RWPE2 (cell line): ENCODE results near the gene SS18L1.

Experiments
- ATAC-seq: fragments of 200-7000 bp; cut with Tn5 transposase; 3 replicates; pipeline ENCODE4 v1.9.1; 2021; ENCODE audit warnings: low read depth
- DNase-seq: peaks from one replicate; pipeline ENCODE4 v3.0.0-alpha.2; 2020; ENCODE audit warnings: low spot score
- H3K27ac ChIP-seq: fragments of 450-650 bp; 2 replicates; pipeline ENCODE4 v1.5.1; 2017; ENCODE audit warnings: mild to moderate bottlenecking; ENCODE audit not compliant: poor library complexity, severe bottlenecking
- H3K27me3 ChIP-seq: fragments of 250-450 bp; sonication (Bioruptor Pico); 2 replicates; pipeline ENCODE4 v1.5.1; 2021; ENCODE audit warnings: mild to moderate bottlenecking, moderate library complexity; ENCODE audit not compliant: insufficient read depth, poor library complexity, severe bottlenecking
- H3K36me3 ChIP-seq: fragments of 250-450 bp; sonication (Bioruptor Pico); 2 replicates; pipeline ENCODE4 v1.5.1; 2020; ENCODE audit warnings: low read depth, mild to moderate bottlenecking, moderate library complexity
- H3K4me1 ChIP-seq: fragments of 250-450 bp; sonication (Bioruptor Pico); 2 replicates; pipeline ENCODE4 v1.5.1; 2021; ENCODE audit warnings: mild to moderate bottlenecking, moderate library complexity; ENCODE audit not compliant: insufficient read depth, poor library complexity, severe bottlenecking
- H3K4me3 ChIP-seq: fragments of 250-450 bp; sonication (Bioruptor Pico); 2 replicates; pipeline ENCODE4 v1.5.1; 2021; ENCODE audit warnings: mild to moderate bottlenecking, moderate library complexity; ENCODE audit not compliant: severe bottlenecking
- H3K9me3 ChIP-seq: fragments of 250-450 bp; sonication (Bioruptor Pico); 2 replicates; pipeline ENCODE4 v1.5.1; 2021; ENCODE audit warnings: mild to moderate bottlenecking, moderate library complexity; ENCODE audit not compliant: severe bottlenecking
- TF ChIP-seq, protein P1 (sequence below): fragments of 450-650 bp; IDR thresholded peaks from one replicate; pipeline ENCODE4 v1.5.1; 2017; ENCODE audit warnings: mild to moderate bottlenecking, moderate library complexity; ENCODE audit not compliant: poor library complexity, severe bottlenecking

SS18L1 gene

DNA sequence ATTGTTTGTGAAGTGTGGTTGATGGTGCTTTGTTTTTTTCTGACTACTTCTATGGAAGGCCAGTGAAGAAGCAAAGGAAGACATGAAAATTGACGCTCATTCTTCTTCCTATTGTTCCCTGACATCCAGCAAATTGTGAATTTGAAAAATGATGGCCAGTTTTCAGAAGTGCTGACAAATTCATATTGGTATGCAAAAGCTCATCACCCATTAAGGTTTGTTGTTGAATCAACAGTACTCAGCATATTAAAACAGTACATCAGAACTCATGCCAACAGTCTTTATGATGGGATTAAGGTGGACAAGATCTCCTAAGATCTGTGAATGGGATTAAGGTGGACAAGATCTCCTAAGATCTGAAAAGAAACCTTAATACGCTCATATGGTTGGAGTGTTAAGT, 38.2 kb downstream of the SS18L1 start:
- TF ChIP-seq, protein P1, sequence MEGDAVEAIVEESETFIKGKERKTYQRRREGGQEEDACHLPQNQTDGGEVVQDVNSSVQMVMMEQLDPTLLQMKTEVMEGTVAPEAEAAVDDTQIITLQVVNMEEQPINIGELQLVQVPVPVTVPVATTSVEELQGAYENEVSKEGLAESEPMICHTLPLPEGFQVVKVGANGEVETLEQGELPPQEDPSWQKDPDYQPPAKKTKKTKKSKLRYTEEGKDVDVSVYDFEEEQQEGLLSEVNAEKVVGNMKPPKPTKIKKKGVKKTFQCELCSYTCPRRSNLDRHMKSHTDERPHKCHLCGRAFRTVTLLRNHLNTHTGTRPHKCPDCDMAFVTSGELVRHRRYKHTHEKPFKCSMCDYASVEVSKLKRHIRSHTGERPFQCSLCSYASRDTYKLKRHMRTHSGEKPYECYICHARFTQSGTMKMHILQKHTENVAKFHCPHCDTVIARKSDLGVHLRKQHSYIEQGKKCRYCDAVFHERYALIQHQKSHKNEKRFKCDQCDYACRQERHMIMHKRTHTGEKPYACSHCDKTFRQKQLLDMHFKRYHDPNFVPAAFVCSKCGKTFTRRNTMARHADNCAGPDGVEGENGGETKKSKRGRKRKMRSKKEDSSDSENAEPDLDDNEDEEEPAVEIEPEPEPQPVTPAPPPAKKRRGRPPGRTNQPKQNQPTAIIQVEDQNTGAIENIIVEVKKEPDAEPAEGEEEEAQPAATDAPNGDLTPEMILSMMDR = no peak
- DNase-seq (no peak), ATAC-seq (no peak)
- Histone ChIP-seq H3K27ac (peak overlapping the region; percentile 63), H3K27me3 (no peaks in the 10 kb centered on the region), H3K4me1 (peaks cover 8% of the 10 kb centered on the region), H3K36me3 (peaks cover 27% of the 10 kb centered on the region), H3K4me3 (peak overlapping the region; percentile 88), H3K9me3 (no peaks in the 10 kb centered on the region)

DNA sequence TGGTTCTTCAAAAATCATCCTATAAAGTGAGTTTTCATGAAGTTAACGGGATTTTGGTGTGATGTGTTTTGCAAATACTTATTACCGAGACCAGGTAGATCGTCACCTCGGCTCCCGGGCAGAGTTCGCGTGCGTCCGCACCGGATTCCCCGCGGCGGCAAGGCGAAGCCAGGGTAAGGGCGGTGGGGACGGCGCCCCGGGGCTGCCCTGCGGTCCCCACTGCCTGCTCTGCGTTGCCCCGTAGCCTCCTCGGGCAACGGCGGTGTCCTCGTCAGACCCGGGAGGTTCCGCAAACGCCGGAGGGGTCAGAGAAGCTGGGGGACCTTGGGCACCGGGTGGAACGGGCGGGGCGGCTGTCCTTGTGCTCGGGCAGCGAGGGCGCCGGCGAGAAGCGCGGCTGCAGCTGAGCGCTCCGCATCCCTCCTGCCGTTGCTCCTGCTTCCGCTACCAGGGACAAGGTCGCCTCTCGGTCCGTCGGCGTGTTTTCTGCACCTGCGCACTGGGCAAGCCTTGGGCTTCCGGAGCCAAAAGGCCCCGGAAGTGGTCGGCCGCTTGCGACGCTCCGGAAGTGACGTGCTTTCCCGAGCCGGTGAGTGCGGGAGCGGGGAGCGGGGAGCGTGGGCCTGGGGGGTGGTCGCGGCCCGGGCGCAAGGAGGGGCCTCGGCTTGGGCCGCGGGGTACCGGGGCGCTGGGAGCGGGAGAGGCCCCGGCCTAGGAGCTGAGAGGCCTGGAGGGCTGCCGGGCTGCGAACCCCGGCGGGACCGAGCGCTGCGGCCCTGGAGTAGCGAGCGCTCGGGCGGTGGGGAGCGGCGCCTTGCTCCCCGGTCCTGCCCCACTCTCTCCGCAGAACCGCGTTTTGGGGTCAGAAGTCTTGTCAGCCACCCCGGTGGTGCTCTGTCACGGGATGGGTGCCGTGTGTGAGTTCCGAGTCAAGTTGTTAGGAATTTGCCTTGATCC, 39.2 kb downstream of the SS18L1 start, which contains the start of gene MTG2:
Gene MTG2 (plus strand): TSS at position 560 of the 957 bp plus-strand sequence. CDS start 10,393 bp downstream, outside the sequence.
- no peaks in the 10 kb centered on the region for H3K27me3 ChIP-seq
- peak within 1 kb of the TSS; percentile 63 for H3K27ac ChIP-seq
- H3K4me3 ChIP-seq = peak within 1 kb of the TSS; percentile 88
- ATAC-seq (peak; percentile 94), DNase-seq (peak; percentile 100)
- TF ChIP-seq, protein P1 = no peak
- no peaks in the 10 kb centered on the region for H3K9me3 ChIP-seq
- peaks cover 27% of the 10 kb centered on the region for H3K36me3 ChIP-seq
- H3K4me1 ChIP-seq = peaks cover 17% of the 10 kb centered on the region

DNA sequence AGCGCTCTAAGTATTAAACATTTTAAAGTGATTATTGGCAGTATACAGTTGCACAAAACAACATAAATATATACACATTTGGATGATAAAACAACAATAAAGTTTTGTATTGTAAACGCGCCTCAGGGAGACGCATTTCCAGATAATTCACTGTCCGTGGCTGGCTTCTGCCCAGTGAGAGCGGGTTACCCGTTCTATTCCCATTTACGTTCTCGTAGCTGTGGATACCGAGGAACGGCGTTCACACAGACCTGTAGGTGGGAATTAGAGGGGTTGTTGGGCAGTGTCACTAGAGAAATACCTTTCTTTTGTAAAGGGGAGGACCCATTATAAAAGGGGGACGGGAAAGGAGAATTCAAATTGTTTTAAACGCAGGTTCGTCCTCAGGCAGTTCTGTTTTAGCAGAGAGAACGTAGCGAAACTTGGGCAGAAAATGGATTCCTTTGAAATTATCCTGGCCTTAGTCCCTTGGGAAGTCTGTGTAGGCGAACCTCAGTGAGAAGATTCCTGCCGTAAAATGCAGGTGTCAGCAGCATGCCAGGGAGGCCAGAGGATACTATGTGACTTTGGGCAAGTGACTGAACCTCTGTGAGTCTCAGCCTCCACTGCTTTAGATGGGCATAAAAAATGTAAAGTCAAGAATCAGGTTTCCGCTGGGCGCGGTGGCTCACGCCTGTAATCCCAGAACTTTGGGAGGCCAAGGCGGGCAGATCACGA, 40.0 kb downstream of the SS18L1 start:
- H3K36me3 ChIP-seq = peaks cover 28% of the 10 kb centered on the region
- TF ChIP-seq, protein P1 = no peak
- peak overlapping the region; percentile 88 for H3K4me3 ChIP-seq
- H3K9me3 ChIP-seq = no peaks in the 10 kb centered on the region
- peak overlapping the region; percentile 63 for H3K27ac ChIP-seq
- DNase-seq (peak; percentile 51), ATAC-seq (no peak)
- H3K27me3 ChIP-seq = no peaks in the 10 kb centered on the region
- peaks cover 18% of the 10 kb centered on the region for H3K4me1 ChIP-seq

DNA sequence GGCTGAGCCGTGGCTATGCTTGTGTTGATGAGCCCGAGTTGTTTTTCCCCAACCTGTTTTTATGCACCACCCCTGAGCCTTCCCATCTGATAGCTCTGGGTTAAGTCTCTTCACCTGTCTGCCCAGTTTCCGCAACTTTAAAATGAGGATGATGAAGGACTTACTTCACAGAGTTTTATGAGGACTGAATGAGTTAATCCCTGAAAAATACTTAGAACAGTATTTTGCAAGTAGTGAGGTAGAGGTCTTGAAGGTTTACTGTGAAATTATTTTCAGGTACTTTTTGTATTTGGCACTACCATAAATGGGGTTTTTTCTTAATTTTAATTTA, 42.5 kb downstream of the SS18L1 start:
- Histone ChIP-seq H3K27ac (no peak overlapping the region), H3K36me3 (peaks cover 28% of the 10 kb centered on the region), H3K9me3 (no peaks in the 10 kb centered on the region), H3K4me3 (no peak overlapping the region), H3K27me3 (no peaks in the 10 kb centered on the region), H3K4me1 (peaks cover 18% of the 10 kb centered on the region)
- ATAC-seq (no peak), DNase-seq (no peak)
- TF ChIP-seq, protein P1 = no peak
